Heart left ventricle (tissue), 16 donors: ENCODE results near the gene TTC7B. TPM values are rescaled to one million over a fixed set of nuclear protein-coding genes. Genes with fewer than 3 reads are reported as not detected.
A peak's percentile ranks its signal among the peaks of the same experiment; 100 is the strongest.

Source experiments
- ATAC-seq, 4 donors: fragments of 200-7000 bp; cut with Tn5 transposase; one replicate each; pipeline ENCODE4 v1.9.1; 2020 to 2022; ENCODE audit warnings: moderate library complexity in 4 of 4, mild to moderate bottlenecking in 3 of 4, moderate number of reproducible peaks in 1 of 4
- DNase-seq, 5 donors: peaks; one replicate each; pipeline ENCODE4 v3.0.0-alpha.2; 2020
- H3K27ac ChIP-seq, 12 donors: fragments of 200-600 bp; sonication (generic) in 4 of 12; one replicate each; pipeline versions ENCODE4 v1.5.0 to v1.8.0; 2016 to 2022; ENCODE audit warnings: mild to moderate bottlenecking in 2 of 12
- H3K27me3 ChIP-seq, 9 donors: fragments of 200-600 bp; sonication (generic) in 2 of 9; one replicate each; pipeline versions ENCODE4 v1.5.1 to v1.8.0; 2016 to 2022; ENCODE audit warnings: mild to moderate bottlenecking in 3 of 9
- H3K36me3 ChIP-seq, 9 donors: fragments of 200-600 bp; sonication (generic) in 2 of 9; one replicate each; pipeline versions ENCODE4 v1.5.0 to v1.8.0; 2018 to 2022; ENCODE audit warnings: mild to moderate bottlenecking in 2 of 9
- H3K4me1 ChIP-seq, 12 donors: fragments of 200-600 bp; sonication (generic) in 4 of 12; one replicate each; pipeline versions ENCODE4 v1.5.0 to v1.8.0; 2016 to 2022; ENCODE audit warnings: mild to moderate bottlenecking in 3 of 12
- H3K4me3 ChIP-seq, 12 donors: fragments of 200-600 bp; sonication (generic) in 4 of 12; one replicate each; pipeline versions ENCODE4 v1.5.0 to v1.8.0; 2017 to 2022; ENCODE audit warnings: mild to moderate bottlenecking in 9 of 12, moderate library complexity in 4 of 12
- H3K9me3 ChIP-seq, 12 donors: fragments of 200-600 bp; sonication (generic) in 4 of 12; one replicate each; pipeline versions ENCODE4 v1.5.0 to v1.8.0; 2016 to 2022; ENCODE audit warnings: mild to moderate bottlenecking in 1 of 12
- CTCF ChIP-seq, 12 donors: fragments of 200-600 bp; sonication (generic) in 4 of 12; IDR thresholded peaks; one replicate each; pipeline versions ENCODE4 v1.5.0 to v1.8.0; 2018 to 2022; ENCODE audit warnings: antibody characterized with exemption in 12 of 12, mild to moderate bottlenecking in 5 of 12
- POLR2A ChIP-seq, 2 donors: fragments of 450-650 bp; IDR thresholded peaks; one replicate each; pipeline ENCODE4 v1.6.1; 2017; ENCODE audit warnings: antibody characterized with exemption in 2 of 2, mild to moderate bottlenecking in 2 of 2, moderate library complexity in 2 of 2
- WGBS, 4 donors: extraction: QIAGEN DNeasy Blood & Tissue Kit in 2 of 4; methylation state at CpG; one replicate each; pipeline versions ENCODE4 v1.1.5 to v1.1.7; 2013 to 2018; 5-methylcytosine and 5-hydroxymethylcytosine counted together
- intact Hi-C, 10 donors: fragments of 100-400 bp; cut with DNase I; formaldehyde crosslinking; loops; one replicate each; pipeline versions ENCODE4 v1.11.1 to v1.14.2; 2022
- polyA plus RNA-seq, 2 donors: library from polyadenylated mRNA; stranded (reverse); fragments of 200-250 nt; gene quantifications; one replicate each; pipeline ENCODE4 v1.2.3, GENCODE V29; 2013
- total RNA-seq, 9 donors: library from RNA; depleted of rRNA in 2 of 9; stranded (reverse); fragments of >200 nt in 2 of 9; fragmentation: NEBNext Ultra II Directional in 3 of 9; extraction: Animal tissue kit (Norgen Biotek cat#: 25700) in 3 of 9; gene quantifications; one replicate each; pipeline versions ENCODE4 v1.1.0 to v1.2.4, GENCODE V29; 2016 to 2023
- donor health status: ischemic (EF 13 %, LVEDD 7.1; RV severe dilation, severe dysfunction).
- donor health status: healthy with polysubstance abuse.
- donor health status: DM: no; HTN: yes; CAD: no.
- donor health status: DM: no; HTN: no; CAD: no.
- donor health status: ischemic (EF 25% LVEDD 6.9; RV normal size, moderate dysfunction).
- donor health status: ischemic (EF 25% LVEDD 5.7; RV mildly dilated, moderate dysfunction).
- donor health status: healthy.
- donor health status: DM: yes; HTN: yes; CAD: no.
- donor health status: ischemic (EF 35%, LVEDD 5.7; RV mildly dilated, moderate dysfunction).
- donor health status: nonischemic (EF 11% LVEDD 7.7; RV severe dilation, severe dysfunction).
- donor health status: DM: yes; HTN: yes; CAD: no.
- donor health status: PGD.
- donor health status: ischemic (EF 29% LVEDD 5.4; RV normal size, mild dysfunction).
- donor health status: nonischemic (EF 23%, LVEDD 6.1; RV moderate dilation, normal function).

The TTC7B gene
- total and polyA plus RNA-seq, 11 donors = 20.3 to 76.1 (median 62.6) TPM

DNA sequence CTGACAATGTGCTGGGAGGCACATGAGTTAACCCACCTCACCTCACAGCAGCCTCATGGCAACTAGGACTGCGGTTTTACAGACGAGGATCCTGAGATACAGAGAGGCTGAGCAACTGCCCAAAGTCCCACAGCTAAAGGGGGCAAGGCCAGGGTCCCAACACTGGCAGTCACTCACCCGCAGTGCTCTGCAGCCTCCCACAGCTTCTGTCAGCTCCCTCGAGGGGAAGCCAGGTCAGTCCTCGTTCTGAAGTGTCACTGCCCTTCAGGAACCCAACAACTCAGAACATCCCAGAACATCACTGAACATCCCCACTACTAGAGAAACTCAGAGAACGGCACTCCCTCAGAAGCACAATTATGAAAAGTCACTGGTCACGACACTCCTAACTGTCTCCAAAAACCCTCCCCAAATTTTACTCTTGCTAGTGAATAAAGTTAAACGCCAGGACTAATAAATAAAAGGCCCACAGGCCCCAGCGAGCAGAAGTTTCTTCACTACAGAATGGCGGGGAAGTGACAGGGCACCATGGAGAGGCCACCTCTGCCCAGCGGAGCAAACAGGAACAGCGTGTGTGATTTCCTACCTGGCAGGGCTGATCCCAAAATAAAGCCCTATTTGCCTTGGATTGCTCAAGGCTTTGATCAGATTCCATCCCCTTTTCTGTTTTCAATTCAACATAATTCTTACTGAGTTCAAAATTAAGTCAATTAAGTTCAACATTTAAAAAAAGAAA is 75.1 kb downstream of the TTC7B start:
- no peaks in the 10 kb centered on the region for H3K27me3 ChIP-seq
- no peak overlapping the region for H3K27ac ChIP-seq
- no peak for ATAC-seq
- H3K9me3 ChIP-seq = no peaks in the 10 kb centered on the region
- WGBS, 4 donors = 91 to 97% (median 92%) methylated on average over 11 to 12 of the region's 12 CpGs
- peaks cover 0 to 5% (median 0%) of the 10 kb centered on the region in 9 donors for H3K36me3 ChIP-seq
- intact Hi-C loops = no loop called here
- H3K4me3 ChIP-seq = no peak overlapping the region
- H3K4me1 ChIP-seq = peaks cover 0 to 40% (median 24%) of the 10 kb centered on the region in 12 donors
- TF ChIP-seq POLR2A (IDR thresholded peaks at IDR 0.05) (no peak), CTCF (IDR thresholded peaks at IDR 0.05) (no peak)
- no peak for DNase-seq

- Histone ChIP-seq H3K9me3 (no peaks in the 10 kb centered on the region), H3K36me3 (peaks cover 0 to 5% (median 0%) of the 10 kb centered on the region in 9 donors), H3K27me3 (no peaks in the 10 kb centered on the region), H3K4me1 (peaks cover 0 to 40% (median 24%) of the 10 kb centered on the region in 12 donors), H3K4me3 (no peak overlapping the region), H3K27ac (peak overlapping the region in 7 of 12 donors; percentile 14 to 71 (median 57))
- intact Hi-C loops = no loop called here
- ATAC-seq (peak in 1 of 4 donors; percentile 33), DNase-seq (no peak)
- WGBS, 4 donors = 60 to 75% (median 67%) methylated on average over 8 of the region's 8 CpGs
- TF ChIP-seq POLR2A (IDR thresholded peaks at IDR 0.05) (no peak), CTCF (IDR thresholded peaks at IDR 0.05) (no peak)
Measured at GRCh38 chr14:90740081-90740480, 76.1 kb downstream of the TTC7B start.

DNA sequence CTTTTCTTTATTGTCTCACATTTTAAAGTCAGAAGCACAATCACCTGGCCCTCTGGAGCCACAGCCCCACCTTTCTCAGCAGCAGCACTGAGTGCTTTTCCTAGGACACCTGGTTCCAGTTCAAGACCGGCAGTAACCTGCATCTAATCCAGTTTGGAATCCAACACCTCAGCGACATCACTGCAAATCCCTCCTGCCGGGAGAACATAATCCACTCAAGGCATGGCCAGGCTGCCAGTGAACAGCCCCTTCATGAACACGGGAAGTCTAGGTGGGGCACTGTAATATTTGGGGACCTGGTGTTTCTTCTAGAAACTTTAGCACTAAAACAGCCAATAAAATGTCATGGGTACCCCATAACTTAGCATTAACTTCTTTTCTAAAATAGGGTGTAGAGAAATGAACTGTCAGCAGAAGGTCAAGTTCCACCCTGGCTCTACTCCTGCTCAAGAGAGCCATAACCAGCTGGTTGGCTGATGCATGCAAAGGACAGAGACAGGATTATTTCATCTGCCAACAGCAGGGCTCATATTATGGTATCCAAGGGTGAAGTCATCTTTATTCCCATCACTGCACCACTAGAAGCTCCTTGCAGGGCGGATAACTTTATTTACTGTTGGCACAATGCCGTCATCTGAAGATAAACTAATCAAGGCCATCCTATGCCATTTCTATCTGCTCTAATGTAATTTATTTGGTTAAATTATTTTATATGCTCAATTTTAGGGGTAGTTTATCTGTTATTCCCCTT is 76.7 kb downstream of the TTC7B start:
- Histone ChIP-seq H3K27me3 (no peaks in the 10 kb centered on the region), H3K4me1 (peaks cover 0 to 40% (median 24%) of the 10 kb centered on the region in 12 donors), H3K9me3 (no peaks in the 10 kb centered on the region), H3K36me3 (peaks cover 0 to 5% (median 0%) of the 10 kb centered on the region in 9 donors), H3K27ac (peak overlapping the region in 7 of 12 donors; percentile 41 to 78 (median 68)), H3K4me3 (no peak overlapping the region)
- 53 to 65% (median 58%) methylated on average over 6 of the region's 6 CpGs for WGBS, 4 donors
- no peak for TF ChIP-seq POLR2A (IDR thresholded peaks at IDR 0.05)
- TF ChIP-seq CTCF (IDR thresholded peaks at IDR 0.05) = no peak
- ATAC-seq (peak; percentile 76 to 88 (median 83)), DNase-seq (no peak)
- intact Hi-C loops = no loop called here
